Measurements from ENCODE around the gene SAMSN1.
"Not testable (repeated sequence)": the region's sequence is repeated elsewhere in the genome, so short reads cannot be mapped to it uniquely, and the experiment has no call there.

Gene SAMSN1

DNA sequence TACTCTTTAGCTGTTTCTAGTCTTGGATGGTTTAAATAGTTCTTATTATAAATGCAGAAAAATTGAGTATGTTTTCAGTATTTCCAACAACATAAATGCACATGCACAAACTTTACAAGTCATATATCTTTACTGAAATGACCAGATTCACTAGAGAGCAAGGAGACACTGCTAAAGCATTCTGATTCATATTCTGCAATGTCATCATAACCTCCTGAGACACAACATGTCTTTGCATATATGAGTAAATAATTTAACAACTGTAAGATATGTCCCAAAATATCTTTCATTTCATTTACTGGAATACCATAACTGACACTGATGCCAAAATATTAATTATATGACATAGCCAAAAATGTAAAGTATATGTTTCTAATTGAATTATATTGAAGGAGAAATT, 16.8 kb upstream of the SAMSN1 start:
- no peak for DNase-seq

DNA sequence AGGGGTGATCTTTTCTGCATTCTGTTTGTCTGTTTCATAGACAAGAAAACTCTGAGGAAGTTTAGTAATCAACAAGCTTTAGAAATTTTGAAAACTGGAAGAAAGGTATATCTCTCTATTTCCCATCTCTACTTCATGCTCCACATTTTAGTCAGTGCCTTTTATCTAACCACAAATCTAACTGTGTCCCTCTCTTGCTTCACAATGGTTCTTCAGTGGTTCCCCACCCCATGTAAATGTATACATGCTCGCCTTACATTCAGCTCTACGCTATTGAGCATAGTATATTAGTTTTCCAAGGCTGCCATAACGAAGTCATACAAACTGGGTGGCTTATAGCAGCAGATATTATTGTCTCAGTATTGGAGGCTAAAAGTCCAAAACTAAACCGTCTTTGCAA, 14.4 kb upstream of the SAMSN1 start:
- no peak for DNase-seq

- DNase-seq: no peak
Measured at GRCh38 chr21:14560139-14560538, 14.0 kb upstream of the SAMSN1 start.

- no peak for DNase-seq
Measured at GRCh38 chr21:14559102-14559501, 13.0 kb upstream of the SAMSN1 start.

- DNase-seq: no peak
Measured at GRCh38 chr21:14557413-14557812, 11.3 kb upstream of the SAMSN1 start.

- no peak for DNase-seq
Measured at GRCh38 chr21:14554948-14555347, 8.8 kb upstream of the SAMSN1 start.

DNA sequence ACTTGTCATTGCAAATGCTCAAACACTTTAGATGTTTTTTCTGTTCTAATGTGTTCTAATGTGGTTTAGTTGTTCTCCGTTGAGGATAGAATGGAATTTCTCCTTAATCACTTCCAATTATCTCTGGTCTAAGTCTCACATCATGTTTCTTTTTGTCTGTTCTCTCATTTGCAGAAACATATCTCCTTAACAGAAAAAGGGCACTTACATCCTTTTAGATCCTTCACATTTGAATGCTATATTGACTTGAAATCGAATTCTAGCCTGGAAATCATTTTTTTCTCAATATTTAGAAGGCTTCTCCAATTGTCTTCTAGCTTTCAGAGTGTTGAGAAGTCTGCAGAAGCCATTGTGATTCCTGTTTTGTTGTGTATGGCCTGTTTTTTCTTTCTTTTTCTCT, 7.3 kb upstream of the SAMSN1 start:
- no peak for DNase-seq

- no peak for DNase-seq
Measured at GRCh38 chr21:14551741-14552140, 5.6 kb upstream of the SAMSN1 start.

DNA sequence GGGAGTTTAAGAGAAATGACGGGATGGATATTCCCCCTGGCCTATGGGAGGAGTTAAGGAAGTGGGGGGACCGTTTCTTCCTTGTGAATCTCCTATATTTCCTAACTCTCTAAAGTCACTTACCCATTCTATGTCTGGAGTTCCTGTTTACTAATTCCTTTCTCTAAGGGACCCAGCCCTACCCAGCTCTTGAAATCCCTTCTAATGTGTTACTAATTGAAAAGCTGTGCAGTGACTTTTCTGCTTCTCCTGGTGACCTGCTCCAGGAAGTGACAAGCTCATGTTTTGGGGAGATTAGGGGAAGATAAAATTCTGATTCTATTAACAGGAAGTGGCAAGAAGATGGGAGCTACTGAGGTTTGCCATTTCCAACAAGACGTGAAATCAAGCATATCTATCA, 4.0 kb upstream of the SAMSN1 start:
- DNase-seq: no peak

- DNase-seq: no peak
Measured at GRCh38 chr21:14548779-14549178, 2.7 kb upstream of the SAMSN1 start.

GRCh38 chr21:14547834-14548513, 1.9 kb upstream of the SAMSN1 start:
- DNase-seq: no peak

DNA sequence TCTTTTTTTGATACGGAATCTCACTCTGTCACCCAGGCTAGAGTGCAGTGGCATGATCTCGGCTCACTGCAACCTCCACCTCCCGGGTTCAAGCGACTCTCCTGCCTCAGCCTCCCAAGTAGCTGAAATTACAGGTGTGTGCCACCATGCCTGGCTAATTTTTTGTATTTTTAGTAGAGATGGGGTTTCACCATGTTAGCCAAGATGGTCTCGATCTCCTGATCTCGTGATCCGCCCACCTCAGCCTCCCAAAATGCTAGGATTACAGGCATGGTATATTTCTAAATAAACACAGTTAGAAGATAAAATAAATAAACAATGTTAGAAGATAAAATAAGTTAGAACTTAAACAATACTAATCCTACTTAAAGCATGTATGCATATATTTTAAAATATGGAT, 604 bp upstream of the SAMSN1 start:
- not testable (repeated sequence) for DNase-seq

DNA sequence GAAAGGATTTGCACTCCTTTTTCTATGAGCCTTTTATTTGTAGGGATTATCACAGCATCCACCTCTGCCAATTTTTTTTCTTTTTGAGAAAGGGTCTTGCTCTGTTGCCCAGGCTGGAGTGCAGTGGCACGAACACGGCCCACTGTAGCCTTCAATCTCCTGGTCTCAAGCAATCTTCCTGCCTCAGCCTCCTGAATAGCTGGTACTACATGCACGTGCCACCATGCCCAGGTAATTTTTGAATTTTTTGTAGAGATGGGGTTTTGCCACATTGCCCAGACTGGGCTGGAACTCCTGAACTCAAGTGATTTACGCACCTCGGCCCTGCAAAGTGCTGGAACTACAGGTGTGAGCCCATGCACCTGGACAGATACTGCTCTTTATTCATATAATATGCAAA, 2.1 kb downstream of the SAMSN1 start:
- no peak for DNase-seq

DNA sequence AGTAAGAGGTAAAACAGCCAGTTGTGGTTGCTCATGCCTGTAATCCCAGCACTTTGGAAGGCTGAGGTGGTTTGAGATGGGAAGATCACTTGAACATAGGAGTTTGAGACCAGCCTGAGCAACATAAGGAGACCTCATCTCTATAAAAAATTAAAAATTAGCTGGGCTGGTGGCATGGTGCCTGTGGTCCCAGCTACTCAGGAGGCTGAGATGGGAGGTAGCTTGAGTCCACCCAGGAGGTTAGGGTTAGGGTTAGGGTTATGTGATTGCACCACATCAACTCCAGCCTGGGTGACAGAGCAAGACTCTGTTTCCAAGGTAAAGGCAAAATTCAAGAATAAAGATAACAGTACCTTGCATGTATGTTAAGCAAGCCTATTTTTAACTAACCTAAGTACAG, 3.5 kb downstream of the SAMSN1 start:
- no peak for DNase-seq

GRCh38 chr21:14541841-14542490, 4.1 kb downstream of the SAMSN1 start:
- no peak for DNase-seq

- no peak for DNase-seq
Measured at GRCh38 chr21:14538483-14538882, 7.6 kb downstream of the SAMSN1 start.

DNA sequence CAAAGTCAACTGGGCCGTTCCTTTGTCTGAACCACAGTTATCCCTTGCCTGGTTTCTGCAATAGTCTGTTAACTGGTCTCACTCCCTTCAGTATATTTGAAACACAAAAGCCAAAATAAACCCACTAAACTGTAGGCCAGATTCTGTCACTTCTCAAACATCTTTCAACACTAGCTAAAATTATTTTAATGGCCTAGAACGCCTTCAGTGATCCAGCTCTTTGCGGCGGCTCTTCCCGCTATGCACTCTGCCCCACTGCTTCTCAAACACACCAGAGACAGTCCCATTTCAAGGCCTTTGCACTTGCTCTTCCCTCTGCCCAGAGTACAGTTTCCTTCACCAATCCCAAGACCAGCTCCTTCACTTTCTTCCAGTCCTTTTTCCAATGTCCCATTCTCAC, 9.2 kb downstream of the SAMSN1 start:
- DNase-seq: no peak

DNA sequence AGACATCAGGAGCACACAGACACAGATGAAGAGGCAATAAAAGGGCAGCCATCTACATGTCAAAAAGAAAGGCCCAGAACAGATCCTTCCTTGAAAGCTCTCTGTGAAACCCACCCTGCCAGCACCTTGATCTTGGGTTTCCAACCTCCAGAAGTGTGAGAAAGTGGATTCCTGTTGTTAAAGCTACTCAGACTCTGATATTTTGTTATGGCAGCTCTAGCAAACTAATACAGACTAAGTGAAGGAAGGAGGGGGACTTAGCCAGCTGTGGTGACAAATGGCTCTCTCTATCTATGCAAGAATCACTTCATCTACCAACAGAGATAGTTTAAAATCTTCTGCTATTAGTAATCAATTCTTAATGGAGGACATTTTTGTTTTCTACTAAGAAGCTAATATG, 10.4 kb downstream of the SAMSN1 start:
- no peak for DNase-seq

GRCh38 chr21:14533499-14534428, 12.4 kb downstream of the SAMSN1 start:
- no peak for DNase-seq

- DNase-seq: no peak
Measured at GRCh38 chr21:14531757-14532316, 14.3 kb downstream of the SAMSN1 start.

- no peak for DNase-seq
Measured at GRCh38 chr21:14530592-14530991, 15.5 kb downstream of the SAMSN1 start.

GRCh38 chr21:14528815-14529214, 17.3 kb downstream of the SAMSN1 start:
- DNase-seq: no peak

Data from NCI-H1417 treated with DMSO at 0.1 percent for 48 hours (cell line).